HEK293T (cell line): ENCODE data around the gene DHX58.

ENCODE experiments used
- BHLHE40 ChIP-seq: fragments of 450-650 bp; IDR thresholded peaks from 2 replicates; pipeline ENCODE4 v1.6.1; 2016; ENCODE audit warnings: mild to moderate bottlenecking, moderate library complexity, borderline replicate concordance
- ELF4 ChIP-seq: fragments of 450-650 bp; IDR thresholded peaks from 2 replicates; pipeline ENCODE4 v1.6.1; 2017; ENCODE audit warnings: antibody characterized with exemption
- FOXA1 ChIP-seq: fragments of 450-650 bp; IDR thresholded peaks from 2 replicates; pipeline ENCODE4 v1.6.1; 2016; ENCODE audit warnings: mild to moderate bottlenecking
- FOXK2 ChIP-seq: fragments of 450-650 bp; IDR thresholded peaks from 2 replicates; pipeline ENCODE4 v1.6.1; 2016; ENCODE audit warnings: mild to moderate bottlenecking
- HDGF ChIP-seq: fragments of 450-650 bp; IDR thresholded peaks from 2 replicates; pipeline ENCODE4 v1.6.1; 2017; ENCODE audit warnings: antibody characterized with exemption, borderline replicate concordance
- LEF1 ChIP-seq: fragments of 450-650 bp; IDR thresholded peaks from 2 replicates; pipeline ENCODE4 v1.6.1; 2017; ENCODE audit warnings: mild to moderate bottlenecking, borderline replicate concordance
- NFRKB ChIP-seq: fragments of 450-650 bp; IDR thresholded peaks from 2 replicates; pipeline ENCODE4 v1.6.1; 2016; ENCODE audit warnings: mild to moderate bottlenecking, moderate library complexity
- SP1 ChIP-seq: fragments of 450-650 bp; IDR thresholded peaks from 2 replicates; pipeline ENCODE4 v1.6.1; 2017
- SUZ12 ChIP-seq: fragments of 450-650 bp; IDR thresholded peaks from 2 replicates; pipeline ENCODE4 v1.6.1; 2016; ENCODE audit warnings: mild to moderate bottlenecking

DNA sequence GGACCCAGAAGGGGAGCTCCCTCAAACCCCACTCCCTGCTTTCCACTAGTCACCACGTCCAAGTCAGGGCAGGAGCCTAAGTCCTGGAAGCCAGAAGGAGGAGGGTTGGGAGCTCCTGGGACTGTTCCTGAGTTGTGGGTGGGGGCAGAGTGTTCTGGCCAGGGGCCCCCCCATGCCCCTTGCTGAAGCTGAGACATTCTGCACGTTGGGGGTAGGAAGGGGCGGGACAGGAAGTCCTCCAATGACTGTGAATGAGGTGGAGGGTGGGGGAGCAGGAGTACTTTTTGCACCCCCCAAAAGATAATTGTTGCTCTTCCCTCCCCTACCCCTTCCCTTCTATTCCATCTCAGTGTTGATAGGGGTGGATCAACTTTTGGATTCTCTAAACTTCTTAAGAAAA lies 40.7 kb downstream of the DHX58 start:
- no peak for TF ChIP-seq FOXK2
- no peak for TF ChIP-seq BHLHE40
- TF ChIP-seq FOXA1 = no peak
- no peak for TF ChIP-seq SP1
- no peak for TF ChIP-seq NFRKB
- TF ChIP-seq ELF4 = no peak
- no peak for TF ChIP-seq HDGF
- no peak for TF ChIP-seq SUZ12
- no peak for TF ChIP-seq LEF1
